Left lobe of liver (tissue), 2 donors: ENCODE measurements around the gene KCNJ15. TPM values are rescaled to one million over a fixed set of nuclear protein-coding genes. Genes with fewer than 3 reads are reported as not detected.
A peak's percentile ranks its signal among the peaks of the same experiment; 100 is the strongest.

Experiments
- ATAC-seq: fragments of 200-7000 bp; cut with Tn5 transposase; one replicate; pipeline ENCODE4 v1.9.1; 2020; ENCODE audit warnings: mild to moderate bottlenecking, moderate library complexity
- DNase-seq: peaks from one replicate; pipeline ENCODE4 v3.0.0-alpha.2; 2020; ENCODE audit warnings: low spot score
- total RNA-seq: library from RNA; stranded (reverse); gene quantifications from one replicate; pipeline ENCODE4 v1.2.1, GENCODE V29; 2021
- donor health status: DM: no; HTN: no; CAD: no; lungs with moderate emphysema.
- donor health status: DM: no; HTN: yes; CAD: no.

KCNJ15 gene
- total RNA-seq, 1 donor from 2014 or later = 1.8 TPM

DNA sequence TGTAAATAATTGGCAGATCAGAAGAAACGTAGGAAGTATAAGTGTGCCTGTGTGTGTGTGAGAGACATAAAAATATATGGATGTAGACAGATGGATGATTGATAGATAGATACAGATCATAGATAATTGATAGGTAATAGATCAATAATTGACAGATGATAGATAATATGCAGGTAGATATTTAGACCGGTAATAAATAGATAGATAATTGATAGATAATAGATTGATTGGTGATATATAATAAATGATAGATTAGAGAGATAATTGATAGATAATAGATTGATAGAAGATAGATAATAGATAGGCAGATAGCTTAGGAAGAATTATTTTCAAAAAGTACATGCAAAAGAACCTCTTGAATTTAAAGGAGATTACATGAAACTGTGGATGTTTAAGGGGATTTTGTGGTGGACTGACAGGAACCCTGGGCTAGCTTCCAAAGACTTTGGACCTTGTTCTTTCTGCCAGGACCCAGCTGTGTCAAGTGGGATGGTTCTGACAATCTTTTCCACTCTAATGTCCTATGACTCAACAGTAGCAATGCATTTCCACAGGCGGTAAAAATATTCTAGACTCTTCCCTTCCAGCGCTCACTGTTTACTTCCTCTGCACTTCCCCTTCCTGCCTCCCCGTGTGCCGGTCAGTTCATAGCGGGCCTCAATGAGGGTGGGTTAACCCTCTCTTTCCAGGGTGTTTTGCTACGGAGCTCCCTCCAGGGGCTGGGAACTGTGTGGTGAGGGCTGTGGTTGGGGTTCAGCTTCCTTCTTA lies 39.4 kb downstream of the KCNJ15 start:
- ATAC-seq = peak; percentile 39
- no peak for DNase-seq

- ATAC-seq (no peak), DNase-seq (no peak)
Observed at GRCh38 chr21:38297194-38297631, 40.4 kb downstream of the KCNJ15 start.

DNA sequence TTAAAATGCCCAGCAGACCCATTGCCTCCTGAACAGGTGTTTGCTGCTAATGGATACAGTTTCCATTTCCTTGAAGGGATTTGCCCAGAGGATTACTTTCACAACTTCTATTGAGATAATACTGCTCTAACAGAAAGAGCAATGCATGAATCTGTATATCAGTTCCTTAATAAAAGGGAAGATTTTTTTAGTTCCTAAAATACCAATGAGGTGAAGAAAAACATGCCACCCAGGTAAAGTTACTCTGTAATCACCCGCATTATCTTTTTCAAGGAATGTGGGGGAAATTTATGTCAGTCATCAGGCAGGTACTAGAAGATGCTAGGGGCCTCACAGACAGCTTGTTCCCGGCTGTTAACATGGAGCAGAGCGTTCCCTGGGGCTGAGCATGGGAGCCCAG lies 41.1 kb downstream of the KCNJ15 start:
- no peak for ATAC-seq
- DNase-seq = no peak

DNA sequence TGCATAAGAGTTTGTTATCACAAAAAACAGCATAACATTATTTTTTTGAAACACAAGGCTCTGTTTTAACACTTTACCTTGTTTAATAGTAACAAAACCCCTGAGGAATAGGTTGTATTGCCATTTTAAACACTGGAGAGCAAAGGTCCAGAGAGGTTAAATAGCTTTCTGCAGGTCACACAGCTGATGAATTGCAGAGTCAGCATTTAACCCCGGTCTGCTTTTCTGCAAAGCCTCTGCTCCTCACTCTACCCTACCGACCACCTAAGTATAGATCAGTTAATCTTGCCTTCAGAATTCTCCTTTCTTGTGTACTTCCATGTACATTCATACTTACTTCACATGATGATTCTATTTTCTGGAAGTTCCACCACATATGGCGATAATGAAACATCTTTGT lies 42.0 kb downstream of the KCNJ15 start:
- no peak for DNase-seq
- ATAC-seq = no peak

GRCh38 chr21:38299671-38300070 lies 42.9 kb downstream of the KCNJ15 start:
- no peak for DNase-seq
- ATAC-seq = no peak

DNA sequence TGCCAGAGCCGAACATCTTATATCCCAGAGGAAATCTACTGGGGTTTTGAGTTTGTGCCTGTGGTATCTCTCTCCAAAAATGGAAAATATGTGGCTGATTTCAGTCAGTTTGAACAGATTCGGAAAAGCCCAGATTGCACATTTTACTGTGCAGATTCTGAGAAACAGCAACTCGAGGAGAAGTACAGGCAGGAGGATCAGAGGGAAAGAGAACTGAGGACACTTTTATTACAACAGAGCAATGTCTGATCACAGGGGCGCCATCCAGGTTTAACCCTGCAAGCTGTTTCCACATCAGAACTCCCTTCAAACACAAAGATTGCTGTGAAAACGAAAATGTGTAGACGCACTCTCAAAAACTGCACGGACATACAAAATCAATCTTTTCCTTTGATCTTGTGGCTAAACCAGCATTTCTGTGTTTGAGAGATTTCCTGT lies 43.4 kb downstream of the KCNJ15 start:
- ATAC-seq (peak; percentile 62), DNase-seq (no peak)

DNA sequence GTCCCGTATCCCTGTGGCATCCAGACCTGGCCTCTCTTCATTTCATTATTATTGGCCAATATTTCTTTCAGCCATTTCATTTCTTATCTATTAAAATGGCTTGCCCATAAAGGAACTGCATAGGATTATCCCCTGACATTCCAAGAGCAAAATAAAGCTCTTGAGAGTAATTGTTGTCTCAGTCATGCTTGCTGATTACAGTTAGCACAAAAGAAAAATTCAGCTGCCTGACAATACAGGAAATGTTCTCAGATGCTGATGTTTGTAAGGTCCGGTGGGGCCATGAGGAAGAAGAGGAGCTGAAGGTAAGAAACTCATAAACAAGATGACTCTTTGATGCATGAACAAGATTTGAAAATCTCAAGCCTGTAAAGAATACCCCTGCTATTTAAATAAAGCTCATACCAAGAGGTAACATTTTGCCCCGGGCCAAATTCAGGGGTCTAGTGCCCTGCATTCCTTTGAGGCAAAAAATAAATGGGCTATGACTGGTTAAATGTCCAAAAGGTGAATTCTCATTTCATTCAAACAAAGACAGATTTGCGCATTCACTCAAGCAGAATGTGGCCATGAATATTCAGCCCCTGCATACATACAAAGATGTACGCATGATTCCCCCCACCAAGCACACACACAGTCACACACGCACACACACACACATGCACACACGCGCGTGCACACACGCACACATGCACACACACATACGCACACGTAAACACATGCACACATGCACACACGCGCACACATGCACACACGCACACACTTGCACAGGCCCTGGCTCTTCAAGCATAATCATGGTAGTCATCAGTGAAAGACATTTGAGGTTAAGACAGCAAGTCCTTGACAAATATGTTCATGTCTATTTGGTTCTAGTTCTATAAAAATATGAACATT lies 44.8 kb downstream of the KCNJ15 start:
- DNase-seq = no peak

GRCh38 chr21:38303300-38303699 lies 46.5 kb downstream of the KCNJ15 start:
- no peak for DNase-seq
- ATAC-seq = no peak

More for the DNA sequence above, 44.8 kb downstream of the KCNJ15 start:
- ATAC-seq = no peak

- ATAC-seq (no peak), DNase-seq (no peak)
Observed at GRCh38 chr21:38306433-38307141, 49.8 kb downstream of the KCNJ15 start.

GRCh38 chr21:38307771-38308531 lies 51.2 kb downstream of the KCNJ15 start:
- ATAC-seq (no peak), DNase-seq (no peak)

- DNase-seq = no peak
- ATAC-seq = no peak
Observed at GRCh38 chr21:38308532-38309119, 51.8 kb downstream of the KCNJ15 start.

DNA sequence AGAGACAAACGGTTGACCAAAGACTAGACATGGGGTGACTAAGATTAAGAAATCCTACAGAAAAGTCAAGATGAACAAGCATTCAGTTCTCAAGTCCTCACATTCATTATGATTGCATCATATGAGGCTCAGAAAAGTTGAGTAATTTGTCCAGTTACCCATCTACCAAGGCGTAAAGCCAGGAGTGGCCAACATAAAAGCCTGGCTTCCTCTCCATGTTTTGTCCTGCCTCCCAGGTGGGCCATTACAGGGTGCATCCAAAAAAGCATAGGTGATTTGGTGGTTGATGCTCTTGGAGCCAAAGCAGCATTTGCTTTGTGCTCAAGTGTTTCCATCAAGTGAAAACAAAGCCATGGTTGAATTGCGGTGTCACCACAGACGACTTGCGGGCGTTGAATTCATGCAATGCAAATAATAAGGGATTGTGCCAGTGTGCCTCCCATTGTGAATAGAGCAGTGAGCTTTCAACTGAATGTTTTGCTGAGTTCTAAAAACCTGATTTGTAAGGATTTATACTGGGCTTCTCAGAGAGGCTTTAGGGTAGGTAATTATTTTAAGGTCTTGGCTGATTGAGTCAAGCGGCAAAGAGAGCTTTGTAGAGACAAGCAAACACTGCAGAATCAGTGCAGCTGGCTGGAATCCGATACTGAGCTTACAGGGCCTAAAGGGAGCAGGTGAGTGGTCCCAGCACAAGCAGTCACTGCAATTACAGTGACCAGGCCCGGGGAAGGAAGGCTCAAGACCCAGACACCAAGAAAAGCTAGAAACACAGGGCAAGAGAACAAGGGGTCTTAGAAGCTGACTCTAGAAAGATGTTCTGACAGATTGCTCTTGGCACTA lies 54.1 kb downstream of the KCNJ15 start:
- peak; percentile 55 for ATAC-seq
- DNase-seq = no peak

DNA sequence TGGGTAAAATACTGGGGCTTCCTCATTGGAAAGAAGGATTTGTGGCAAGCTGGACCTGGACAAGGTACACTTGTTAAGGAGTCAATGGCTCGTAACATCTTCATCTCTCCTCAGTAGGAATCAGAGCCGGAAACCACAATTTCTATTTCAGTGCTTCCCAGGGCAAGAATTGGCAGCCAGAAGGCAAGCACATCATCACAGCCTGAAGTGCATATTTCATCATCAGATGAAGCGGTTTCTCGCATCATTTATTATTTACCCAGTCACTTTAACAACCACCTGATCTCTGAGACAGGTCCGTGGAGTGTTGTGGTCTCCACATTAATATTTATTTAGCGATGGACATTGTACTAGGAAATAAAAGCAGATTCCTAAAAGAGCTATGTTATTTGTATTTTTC lies 55.0 kb downstream of the KCNJ15 start:
- ATAC-seq (peak; percentile 9), DNase-seq (no peak)

DNA sequence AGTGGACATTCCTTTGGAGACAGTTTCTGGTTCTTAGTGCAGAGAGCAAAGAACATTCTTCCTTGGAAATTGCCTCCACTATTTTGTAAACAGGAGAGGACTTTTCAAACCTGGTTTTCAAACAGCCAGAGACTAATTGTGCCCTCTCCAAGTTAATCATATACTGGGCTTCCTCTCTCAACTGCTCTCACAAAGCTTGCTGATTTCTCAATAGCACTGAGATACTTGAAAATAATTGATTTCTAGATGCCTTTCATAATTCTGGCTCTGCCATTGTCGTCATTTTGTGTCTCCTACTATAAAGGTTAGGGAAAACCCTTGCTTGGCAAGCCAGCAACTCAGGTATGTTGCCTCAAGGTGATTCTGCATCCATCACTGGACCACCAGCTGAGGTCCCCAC lies 56.0 kb downstream of the KCNJ15 start:
- DNase-seq (no peak), ATAC-seq (peak; percentile 85)

DNA sequence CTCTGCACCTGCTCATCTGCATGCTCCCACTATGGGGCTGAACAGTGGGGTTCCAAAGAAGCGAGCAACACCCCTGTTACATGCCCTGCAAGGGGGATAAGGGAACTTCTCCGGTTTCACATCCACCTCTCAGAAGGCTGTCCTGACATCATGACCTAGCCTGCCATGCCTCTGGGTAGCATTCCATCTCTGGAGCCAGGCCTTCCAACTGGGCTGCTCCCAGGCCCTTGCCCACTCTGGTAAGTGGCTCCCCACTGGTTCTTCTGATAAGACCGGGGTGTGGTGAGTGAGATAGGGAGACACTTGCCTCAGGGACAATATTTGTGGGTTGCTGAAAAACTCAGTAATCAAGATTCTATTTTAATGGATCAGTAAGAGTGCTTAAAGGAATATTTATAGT lies 57.8 kb downstream of the KCNJ15 start:
- DNase-seq = no peak
- no peak for ATAC-seq

GRCh38 chr21:38315122-38315521 lies 58.3 kb downstream of the KCNJ15 start:
- ATAC-seq = no peak

GRCh38 chr21:38319781-38320180 lies 63.0 kb downstream of the KCNJ15 start:
- DNase-seq (no peak), ATAC-seq (no peak)

More at GRCh38 chr21:38315122-38315521, 58.3 kb downstream of the KCNJ15 start:
- DNase-seq = no peak

DNA sequence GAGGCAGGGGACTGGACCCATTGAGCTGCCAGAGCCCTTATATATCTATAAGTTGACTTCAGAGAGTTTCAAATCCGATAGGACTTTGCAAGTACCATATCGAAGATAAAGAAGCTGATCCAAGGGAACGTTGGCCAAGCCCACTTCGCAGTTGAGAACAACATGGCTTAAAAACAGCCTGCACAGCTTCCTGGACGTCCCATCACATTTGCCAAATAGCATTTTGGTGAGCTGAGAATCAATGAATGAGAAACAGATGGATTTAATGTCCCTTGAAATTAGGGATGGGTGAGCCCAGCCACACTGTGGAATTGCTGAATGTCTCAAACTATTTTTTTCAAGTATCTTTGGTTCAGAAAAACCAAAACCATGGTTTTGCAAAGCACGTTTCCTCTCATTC lies 64.8 kb downstream of the KCNJ15 start:
- ATAC-seq = no peak
- no peak for DNase-seq

DNA sequence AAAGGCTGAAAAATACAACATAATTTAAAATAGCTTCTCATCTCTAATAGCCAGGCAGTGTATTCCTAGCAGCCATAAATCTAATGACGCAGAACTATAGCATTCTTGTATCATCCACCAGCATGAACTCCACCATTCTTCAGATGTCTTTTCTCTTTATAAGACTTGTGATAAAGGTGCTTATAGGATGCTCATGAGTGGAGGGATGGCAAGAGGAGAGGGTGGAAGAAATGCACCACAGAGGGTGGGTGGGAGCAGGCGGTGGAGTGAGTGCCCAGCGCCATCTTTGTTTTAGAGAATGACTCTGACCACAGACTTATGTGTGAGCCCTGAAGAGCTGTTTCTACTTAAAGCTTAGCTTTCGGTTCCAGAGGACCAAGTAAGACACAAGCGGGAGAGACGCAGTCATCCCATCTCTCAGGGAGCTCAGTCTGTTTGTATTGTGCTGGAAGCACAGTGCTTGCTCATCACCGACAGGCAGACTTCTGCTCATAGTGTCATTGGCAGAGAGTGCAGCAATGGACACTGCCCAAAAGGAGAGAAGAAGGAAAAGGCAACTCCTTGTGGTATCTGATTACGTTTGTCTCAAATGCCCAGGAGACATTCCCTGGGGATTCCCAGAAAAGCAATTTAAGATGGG lies 65.6 kb downstream of the KCNJ15 start:
- DNase-seq = no peak

More for the DNA sequence above, 65.6 kb downstream of the KCNJ15 start:
- no peak for ATAC-seq
